ENCODE results near the gene MUC13. TPM values are rescaled to one million over a fixed set of nuclear protein-coding genes. Genes with fewer than 3 reads are reported as not detected.

The MUC13 gene
- total RNA-seq, 1 donor from 2014 or later, result not detected

GRCh38 chr3:124942613-124943012 is 8.1 kb upstream of the MUC13 start:
- no peak for DNase-seq

- no peak for DNase-seq
Observed at GRCh38 chr3:124941771-124942170, 7.2 kb upstream of the MUC13 start.

GRCh38 chr3:124939661-124940060 is 5.1 kb upstream of the MUC13 start:
- no peak for DNase-seq

- no peak for DNase-seq
Observed at GRCh38 chr3:124938896-124939295, 4.3 kb upstream of the MUC13 start.

- DNase-seq, result no peak
Observed at GRCh38 chr3:124937049-124937448, 2.5 kb upstream of the MUC13 start.

DNA sequence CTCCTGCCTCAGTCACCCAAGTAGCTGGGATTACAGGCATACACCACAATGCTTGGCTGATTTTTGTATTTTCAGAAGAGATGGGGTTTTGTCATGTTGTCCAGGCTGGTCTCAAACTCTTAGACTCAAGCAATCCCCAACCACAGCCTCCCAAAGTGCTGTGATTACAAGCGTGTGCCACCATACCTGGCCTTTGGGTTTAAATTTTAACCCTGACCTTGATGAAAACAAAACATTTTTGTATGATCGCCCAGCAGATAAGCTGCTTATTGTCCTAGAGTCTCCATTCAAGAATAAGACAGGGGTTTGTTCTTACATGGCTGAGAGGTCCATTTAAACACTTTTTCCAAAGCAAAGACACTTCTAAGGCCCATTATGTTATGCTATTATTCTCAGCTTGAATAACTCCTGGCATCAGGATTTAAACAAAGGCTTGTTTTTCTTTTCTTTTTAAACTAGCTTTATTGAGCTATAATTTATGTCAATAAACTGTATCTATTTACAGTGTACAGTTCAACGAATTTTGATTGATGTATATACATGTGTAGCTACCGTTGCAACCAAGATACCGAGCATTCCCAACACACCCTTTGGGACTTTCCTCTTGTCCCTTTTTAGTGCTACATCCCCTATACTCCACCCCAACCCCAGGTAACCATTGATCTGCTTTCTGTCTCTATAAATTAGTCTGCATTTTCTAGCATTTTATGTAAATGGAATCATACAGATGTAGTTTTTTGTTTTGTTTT is 1.4 kb upstream of the MUC13 start:
- no peak for DNase-seq

DNA sequence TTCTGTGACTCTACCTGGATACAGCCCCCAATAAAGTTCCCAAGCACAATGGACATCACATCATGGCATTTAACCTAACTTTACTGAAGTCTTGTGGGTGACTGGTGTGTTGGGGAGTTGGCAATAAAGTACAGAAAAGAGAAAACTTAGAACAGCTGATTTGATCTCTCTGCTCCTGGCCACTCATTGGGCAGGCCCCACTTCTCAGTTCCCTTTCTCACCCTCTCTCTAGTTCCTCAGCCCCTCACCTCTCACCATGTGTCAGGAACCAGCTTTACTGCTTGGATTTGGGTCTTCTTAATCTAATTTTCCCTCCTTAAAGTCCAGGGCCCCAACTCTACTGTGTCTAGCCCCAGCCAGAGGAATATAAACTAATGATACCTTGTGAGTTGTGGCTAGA is 713 bp upstream of the MUC13 start:
- DNase-seq, result no peak

DNA sequence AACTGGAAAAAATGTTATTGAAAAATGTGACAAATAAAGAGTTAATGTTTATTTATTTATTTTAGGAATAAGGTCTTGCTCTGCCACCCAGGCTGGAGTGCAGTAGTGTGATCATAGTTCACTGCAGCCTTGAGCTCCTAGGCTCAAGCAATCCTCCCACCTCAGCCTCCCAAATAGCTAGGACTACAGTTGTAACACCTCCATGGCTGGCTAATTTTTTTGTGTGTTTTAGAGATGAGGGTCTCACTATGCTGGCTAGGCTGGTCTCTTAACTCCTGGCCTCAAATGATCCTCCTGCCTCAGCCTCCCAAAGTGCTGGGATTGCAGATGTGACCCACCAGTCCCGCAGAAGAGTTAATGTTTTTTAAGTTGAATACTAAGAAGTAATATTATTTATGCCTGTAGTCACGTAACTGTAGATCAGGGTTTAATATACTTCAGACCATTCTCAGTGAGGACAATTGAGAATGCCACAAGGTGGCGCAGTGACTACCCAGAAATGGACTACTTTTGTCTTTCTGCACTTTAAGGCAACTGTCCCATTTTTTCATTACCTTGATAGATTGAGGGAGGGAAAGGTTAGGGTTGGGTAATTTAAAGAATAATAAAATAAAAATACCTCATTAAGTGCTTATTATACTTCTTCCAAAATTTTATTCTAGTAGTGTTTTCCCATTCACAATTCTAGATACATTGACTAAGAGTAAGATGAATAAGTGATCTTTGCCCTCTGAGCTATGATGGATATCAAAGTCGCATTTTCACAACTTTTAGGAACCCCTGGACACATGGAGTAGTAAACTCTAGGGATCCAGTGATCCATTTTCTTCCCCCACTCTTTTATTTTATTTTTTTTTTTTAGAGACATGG is 6.0 kb downstream of the MUC13 start:
- DNase-seq, result no peak

DNA sequence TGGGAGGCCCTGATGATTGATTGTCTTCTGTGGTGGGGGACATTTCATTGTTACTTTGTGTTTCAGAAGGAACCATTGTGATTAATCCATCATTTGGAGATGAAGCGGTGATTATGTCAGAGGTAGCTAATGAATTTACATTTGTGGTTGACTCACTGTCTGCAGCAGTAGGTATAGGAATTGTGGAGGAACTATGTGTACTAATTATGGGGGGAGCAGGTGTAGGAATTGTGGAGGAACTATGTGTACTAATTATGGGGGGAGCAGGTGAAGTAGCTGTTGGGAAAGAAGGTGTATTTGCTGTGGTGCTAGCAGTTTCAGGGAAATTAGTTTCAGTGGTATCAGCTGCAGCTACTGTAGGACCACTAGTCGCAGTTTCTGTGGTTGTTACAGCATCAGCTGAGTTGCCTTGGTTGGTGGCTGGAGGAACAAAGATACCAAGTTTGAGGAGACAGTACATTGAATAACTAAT is 6.9 kb downstream of the MUC13 start:
- no peak for DNase-seq

DNA sequence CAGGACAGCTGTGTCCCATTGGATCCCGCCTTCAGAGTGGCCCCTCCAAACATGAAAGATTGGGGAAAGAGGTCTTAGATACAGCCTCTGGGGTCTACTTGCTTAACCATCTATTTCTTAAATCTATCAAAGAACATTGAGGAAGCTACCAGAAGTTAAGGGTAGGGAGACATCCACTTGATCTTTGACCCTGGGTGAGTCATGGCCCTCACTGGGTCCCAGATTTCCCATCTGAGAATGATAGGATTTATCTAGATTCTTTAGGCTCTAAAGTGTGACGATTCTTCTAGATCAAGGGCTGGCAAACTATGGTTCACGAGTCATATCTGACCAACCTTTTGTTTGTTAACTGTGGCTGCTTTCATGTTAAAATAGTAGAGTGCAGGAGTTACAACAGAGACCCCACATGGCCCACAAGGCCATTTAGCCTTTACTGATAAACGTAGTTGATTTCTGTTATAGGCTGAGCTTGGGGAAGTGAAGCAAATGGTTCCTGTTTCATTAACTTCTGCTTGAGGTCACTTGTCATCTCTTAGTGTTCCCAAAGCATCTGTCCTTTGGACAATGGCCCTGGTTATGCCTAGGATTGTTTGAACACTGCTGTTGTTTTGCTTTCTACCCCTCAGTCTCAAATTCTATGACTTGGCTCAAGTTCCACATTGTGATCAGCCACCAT is 8.0 kb downstream of the MUC13 start:
- no peak for DNase-seq

DNA sequence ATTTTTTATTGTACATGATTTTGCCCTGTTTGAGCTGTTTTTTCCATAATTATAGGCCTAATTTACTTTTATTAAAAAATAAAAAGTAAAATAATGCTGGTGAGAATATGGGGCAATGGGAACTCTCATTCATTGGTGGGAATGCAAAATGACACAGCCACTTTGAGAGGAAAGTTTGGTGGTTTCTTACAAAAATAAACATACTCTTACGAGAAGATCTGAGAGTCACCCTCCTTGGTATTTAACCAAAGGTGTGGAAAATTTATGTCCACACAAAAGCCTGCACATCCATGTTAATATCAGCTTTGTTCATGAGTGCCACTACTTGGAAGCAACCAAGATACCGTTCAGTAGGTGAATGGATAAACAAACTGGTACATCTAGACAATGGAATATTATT is 9.8 kb downstream of the MUC13 start:
- no peak for DNase-seq

- DNase-seq, result no peak
Observed at GRCh38 chr3:124923833-124924232, 10.7 kb downstream of the MUC13 start.

- DNase-seq, result no peak
Observed at GRCh38 chr3:124920718-124921117, 13.8 kb downstream of the MUC13 start.

GRCh38 chr3:124919756-124920155 is 14.8 kb downstream of the MUC13 start:
- no peak for DNase-seq

GRCh38 chr3:124918524-124918923 is 16.0 kb downstream of the MUC13 start:
- DNase-seq, result no peak

- no peak for DNase-seq
Observed at GRCh38 chr3:124916837-124917409, 17.6 kb downstream of the MUC13 start.

DNA sequence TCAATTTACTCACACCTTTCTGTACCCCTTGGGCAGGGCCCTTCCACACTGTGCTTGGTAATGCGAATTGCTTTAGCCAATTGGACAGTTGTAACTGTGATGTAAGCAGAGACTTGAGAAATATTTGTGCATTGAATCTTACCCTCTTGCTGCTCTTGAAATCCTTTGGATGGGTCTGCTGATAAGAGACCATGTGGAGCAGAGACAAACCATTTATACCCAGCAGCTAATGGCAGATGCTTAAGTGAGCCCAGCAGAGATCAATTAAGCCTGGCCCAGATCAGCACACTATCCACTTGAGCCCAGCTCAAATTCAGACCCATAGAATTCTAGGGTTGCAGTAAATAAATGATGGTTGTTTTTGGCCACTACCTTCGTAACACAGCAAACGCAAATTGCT is 19.3 kb downstream of the MUC13 start:
- no peak for DNase-seq

DNA sequence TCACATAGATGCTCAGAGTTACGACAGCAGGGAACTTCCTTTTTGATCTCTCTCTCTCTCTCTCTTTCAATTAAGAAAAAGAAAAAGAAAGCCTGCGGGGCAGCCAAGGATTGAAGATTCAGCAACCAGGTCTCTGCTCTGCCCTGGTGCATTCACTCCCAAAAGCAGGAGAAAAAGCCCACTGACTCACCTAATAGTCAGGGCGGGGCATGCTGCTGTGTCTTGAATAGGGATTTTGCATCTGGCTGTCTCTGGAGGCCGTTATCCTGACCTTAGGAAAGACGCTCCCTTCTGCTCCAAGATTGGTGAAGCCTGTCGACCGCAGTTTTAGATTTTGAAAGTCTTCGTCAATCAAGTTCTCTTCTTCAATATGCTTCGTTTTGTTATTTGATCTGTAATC is 26.6 kb downstream of the MUC13 start:
- no peak for DNase-seq

DNA sequence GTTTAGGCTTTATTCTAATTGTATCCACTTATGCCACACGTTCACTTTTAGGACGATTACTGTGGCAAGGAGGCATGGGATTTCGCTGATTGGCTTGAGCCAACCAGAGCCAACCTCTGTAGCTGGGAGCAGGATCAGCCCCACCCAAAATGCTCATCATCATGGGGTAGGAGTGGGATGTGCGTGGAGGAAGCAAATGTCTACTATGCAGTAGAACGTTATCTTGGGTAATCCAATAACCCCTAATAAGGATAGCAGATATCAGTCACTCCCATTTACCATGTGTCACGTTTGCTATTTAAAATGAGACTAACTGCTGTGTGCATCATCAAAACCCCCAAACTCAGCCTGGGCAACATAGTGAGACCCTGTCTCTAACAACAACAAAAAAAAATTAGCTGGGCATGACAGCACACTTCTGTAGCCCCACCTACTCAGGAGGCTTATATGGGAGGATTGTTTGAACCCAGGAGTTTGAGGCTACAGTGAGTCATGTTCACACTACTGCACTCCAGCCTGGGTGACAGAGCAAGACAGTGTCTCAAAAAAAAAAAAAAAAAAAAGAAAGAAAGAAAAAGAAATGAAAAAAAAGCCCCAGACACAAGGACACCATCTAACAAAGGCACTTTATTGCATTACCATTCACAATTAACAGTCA is 29.6 kb downstream of the MUC13 start:
- DNase-seq, result no peak

DNA sequence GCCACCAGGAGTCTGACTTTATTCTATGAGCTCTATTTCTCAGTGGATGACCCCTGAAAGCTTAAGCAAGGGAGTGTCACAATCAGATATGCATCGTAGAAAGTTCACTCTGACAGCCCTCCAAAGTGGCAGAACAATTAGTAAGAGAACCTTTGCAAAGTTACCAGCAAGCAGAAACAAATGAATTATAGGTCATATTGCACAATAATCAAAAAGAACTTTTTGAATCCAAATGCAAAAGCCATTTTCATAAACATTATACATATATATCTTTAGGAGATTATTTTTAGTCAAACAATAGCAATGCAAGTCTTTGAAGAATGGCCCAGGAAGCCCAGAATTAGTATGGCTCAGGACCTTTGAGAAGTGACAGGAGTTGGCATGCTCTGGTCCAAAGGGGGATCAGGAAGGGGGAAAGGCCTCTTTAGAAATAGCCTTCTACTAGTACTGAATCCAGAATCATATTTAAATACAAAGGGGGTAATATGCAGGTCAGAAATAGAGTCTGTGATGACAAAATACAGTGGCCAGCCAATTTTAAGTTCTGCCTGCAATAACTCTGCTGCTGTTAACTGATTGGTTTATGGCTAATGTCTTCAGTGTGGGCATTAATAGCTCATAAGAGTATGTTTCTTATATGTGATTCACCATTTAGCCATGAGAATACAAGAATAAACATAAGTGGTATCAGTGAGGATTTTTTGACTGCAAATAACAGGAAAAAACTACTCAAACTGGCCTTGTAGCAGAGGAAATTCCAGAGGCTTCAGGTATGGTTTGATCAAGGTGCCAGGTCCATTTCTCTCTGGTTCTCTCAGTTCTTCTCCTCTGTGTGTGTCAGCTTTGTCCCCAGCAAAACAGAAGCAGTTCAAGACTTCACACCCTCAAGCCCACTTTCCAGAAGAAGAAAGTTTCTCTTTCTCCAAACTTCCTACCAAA is 30.4 kb downstream of the MUC13 start:
- DNase-seq, result no peak
